ENCODE data around the gene MIPOL1.

DNA sequence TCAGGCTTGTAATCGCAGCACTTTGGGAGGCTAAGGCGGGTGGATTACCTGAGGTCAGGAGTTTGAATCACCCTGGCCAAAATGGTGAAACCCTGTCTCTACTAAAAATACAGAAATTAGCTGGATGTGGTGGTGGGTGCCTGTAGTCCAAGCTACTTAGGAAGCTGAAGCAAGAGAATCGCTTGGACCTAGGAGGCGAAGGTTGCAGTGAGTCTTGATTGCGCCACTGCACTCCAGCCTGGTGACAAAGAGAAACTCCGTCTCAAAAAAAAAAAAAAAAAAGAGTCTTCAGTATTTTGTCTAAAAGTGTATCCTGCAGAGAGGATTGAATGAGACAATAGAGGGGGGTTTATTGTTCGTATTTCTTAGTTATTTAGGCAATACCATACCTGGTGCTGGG is 372.0 kb downstream of the MIPOL1 start:
- TF ChIP-seq, protein P1, sequence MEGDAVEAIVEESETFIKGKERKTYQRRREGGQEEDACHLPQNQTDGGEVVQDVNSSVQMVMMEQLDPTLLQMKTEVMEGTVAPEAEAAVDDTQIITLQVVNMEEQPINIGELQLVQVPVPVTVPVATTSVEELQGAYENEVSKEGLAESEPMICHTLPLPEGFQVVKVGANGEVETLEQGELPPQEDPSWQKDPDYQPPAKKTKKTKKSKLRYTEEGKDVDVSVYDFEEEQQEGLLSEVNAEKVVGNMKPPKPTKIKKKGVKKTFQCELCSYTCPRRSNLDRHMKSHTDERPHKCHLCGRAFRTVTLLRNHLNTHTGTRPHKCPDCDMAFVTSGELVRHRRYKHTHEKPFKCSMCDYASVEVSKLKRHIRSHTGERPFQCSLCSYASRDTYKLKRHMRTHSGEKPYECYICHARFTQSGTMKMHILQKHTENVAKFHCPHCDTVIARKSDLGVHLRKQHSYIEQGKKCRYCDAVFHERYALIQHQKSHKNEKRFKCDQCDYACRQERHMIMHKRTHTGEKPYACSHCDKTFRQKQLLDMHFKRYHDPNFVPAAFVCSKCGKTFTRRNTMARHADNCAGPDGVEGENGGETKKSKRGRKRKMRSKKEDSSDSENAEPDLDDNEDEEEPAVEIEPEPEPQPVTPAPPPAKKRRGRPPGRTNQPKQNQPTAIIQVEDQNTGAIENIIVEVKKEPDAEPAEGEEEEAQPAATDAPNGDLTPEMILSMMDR (conservative IDR thresholded peaks at IDR 0.05; ENCODE audit: low read length) = no peak
- no peak for TF ChIP-seq EZH2phosphoT487 (IDR thresholded peaks at IDR 0.05; ENCODE audit: borderline replicate concordance, low read depth, low read length)
